Hypothalamus (tissue), 51 donors: ENCODE results near the gene TAS1R3.

Experiments
- DNase-seq, 51 donors: peaks; one replicate each; lab custom pipeline; 2025; lab: John Stamatoyannopoulos, UW

TAS1R3 gene

GRCh38 chr1:1349256-1350012 lies 18.4 kb downstream of the TAS1R3 start, which contains the start of gene DVL1:
Gene DVL1, minus strand, starts transcription at chr1:1349418. Its CDS starts 353 bp downstream, at chr1:1349065.
- peak in 36 of 51 donors; percentile 17 to 82 (median 55) for DNase-seq

GRCh38 chr1:1351511-1352427 lies 20.7 kb downstream of the TAS1R3 start:
- no peak for DNase-seq

- DNase-seq: no peak
Observed at GRCh38 chr1:1352786-1353388, 21.8 kb downstream of the TAS1R3 start.

- no peak for DNase-seq
Observed at GRCh38 chr1:1353389-1354151, 22.5 kb downstream of the TAS1R3 start.

DNA sequence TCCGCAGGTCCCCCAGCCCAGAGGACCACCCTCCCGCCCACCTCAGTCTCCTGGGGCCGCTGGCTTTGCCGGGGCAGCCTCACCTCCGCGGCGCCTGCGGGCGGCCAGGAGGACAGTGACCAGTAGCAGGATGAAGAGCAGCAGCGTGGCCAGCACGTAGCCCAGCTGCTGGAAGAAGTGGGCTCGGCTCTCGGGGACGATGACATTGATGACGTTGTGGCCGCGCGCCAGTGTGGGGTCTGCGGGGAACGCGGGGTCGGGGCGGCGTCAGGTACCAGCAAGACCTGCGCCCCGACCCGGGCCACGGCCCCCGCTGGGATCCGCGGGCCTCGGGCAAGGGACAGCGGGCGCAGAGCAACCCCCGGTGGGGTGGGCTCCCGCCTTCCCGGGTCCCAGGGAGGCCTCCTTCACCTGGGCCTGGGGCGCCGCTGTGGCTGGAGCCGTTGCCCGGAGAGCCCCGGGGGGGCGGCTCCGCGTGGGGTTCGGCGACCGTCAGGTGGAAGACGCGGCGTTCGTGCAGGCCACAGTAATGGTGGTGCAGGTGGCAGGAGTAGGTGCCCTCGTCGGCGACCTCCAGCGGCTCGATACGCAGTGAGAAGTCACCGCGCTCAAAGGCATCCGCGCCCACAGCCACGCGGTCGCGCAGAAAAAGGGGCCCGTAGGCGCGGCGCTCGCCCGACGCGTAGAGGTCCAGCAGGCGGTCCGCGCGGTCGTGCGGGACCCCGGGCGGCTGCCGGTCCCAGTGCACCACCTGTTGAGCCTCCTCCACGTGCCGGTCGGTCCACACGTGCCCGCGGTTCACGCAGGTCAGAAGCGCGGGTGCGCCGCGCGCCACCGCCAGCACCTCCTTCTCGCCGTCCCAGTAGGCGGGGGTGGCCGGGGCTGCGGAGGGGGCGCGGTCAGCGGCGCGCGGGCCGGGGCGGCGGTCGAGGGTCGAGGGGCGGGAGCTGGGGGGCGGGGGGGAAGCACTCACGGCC lies 23.5 kb downstream of the TAS1R3 start:
- DNase-seq: no peak

GRCh38 chr1:1355416-1355815 lies 24.3 kb downstream of the TAS1R3 start:
- peak in 11 of 51 donors; percentile 8 to 62 (median 24) for DNase-seq

GRCh38 chr1:1356166-1356795 lies 25.2 kb downstream of the TAS1R3 start:
- no peak for DNase-seq

GRCh38 chr1:1356796-1357401 lies 25.8 kb downstream of the TAS1R3 start:
- DNase-seq: no peak

- no peak for DNase-seq
Observed at GRCh38 chr1:1357871-1358432, 26.9 kb downstream of the TAS1R3 start.

- DNase-seq: peak in 16 of 51 donors; percentile 14 to 71 (median 36)
Observed at GRCh38 chr1:1358433-1359271, 27.6 kb downstream of the TAS1R3 start, which contains the start of gene MXRA8. Gene MXRA8, minus strand, starts transcription at chr1:1358555. Its CDS starts 51 bp downstream, at chr1:1358504.

- no peak for DNase-seq
Observed at GRCh38 chr1:1359308-1359663, 28.2 kb downstream of the TAS1R3 start.

DNA sequence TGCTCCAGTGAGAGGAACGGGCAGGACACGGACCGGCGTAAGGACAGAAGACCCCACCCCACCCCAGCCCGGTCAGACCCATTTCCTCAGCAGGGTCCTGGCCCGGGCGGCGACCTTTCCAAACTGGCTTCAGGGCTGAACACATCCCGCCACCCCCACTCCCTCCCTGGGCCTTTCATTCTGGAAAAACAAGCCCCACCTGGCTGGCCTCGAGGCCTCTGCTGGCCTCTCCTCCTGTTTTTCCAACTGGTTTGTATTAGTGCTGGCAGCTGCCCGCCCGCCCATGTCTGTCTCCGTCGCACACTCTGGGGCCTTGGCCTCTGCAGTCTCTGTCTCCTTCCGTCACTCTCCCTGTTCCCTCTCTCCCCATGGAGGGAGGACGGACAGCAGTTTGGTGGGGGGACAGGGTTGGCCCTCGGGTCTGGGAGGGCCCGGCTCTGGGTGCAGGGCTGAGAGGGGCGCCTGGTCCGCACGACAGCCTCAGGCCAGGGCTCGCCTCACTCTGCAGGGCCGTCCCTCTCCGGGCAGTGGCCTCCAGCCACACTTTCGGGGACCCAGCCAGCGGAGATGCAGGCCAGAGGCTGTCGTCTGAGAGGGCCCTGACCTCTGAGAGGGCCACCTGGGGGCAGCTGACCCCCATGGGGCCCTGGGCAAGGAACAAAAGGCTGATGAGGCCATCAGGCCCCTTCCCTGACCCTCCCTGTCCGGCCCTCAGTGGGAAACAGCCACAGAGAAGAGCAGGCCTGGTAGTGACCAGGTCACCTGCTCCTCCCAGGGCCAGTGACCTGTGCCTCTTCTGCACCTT lies 28.8 kb downstream of the TAS1R3 start:
- DNase-seq: no peak

DNA sequence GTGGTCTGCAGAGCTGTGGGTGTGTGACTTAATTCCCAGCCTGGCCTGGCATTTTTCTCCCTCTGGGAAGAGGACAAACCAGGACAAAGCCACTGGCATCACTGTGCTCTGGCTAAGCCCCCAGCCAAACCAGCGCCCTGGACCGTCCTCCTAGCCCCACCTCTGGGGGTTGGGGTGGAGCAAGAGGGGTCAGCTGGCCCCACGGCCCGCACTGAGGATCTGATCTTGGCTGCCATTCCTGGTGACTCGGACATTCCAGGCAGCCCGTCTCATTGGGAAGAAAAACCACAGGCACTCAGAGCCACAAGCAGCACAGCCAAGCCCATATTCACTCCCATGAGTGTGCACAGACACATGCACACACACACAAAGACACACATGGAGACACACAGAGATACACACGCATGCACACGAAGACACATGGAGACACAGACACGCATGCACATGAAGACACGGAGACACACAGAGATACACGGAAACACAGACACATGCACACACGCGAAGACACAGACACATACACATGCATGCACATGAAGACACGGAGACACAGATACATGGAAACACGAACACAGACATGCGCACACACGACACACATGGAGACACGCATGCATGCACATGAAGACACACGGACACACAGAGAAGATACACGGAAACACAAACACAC lies 29.6 kb downstream of the TAS1R3 start:
- DNase-seq: peak in 6 of 51 donors; percentile 20 to 53 (median 34)

DNA sequence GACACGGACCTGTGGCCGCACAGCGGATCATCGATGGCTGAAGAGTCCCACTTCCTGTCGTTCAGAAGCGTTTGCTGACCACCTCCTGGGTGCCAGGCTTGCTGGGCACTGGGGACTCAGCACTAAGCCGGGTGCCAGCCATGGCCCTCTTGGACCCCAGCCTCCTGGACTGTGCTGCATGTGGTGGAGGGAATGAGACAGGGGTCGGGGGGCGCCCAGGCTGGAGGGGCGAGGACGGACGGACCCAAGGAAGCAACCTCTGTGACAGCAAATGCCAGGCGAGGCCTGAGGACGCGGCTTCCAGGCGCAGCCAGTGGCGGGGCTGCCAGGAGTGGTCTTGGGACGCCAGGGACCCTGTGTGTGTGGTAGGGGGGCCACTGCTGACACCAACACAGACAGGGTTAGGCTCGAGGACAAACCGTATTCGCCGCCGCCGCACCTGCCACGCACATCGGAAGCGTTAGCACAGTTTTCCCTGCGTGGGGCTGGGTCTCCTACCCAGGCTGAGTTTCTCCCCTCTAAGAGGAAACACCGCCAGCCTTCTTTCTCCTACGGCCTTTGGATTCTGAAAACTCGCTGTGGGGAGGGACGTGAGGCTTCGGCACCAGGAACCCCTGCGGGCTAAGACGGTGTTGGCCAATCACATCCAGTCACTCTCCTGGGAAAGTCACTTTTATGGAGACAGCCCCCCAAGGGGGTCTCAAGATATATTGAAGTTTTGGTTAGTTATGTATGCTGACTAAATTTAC lies 30.3 kb downstream of the TAS1R3 start:
- no peak for DNase-seq

- DNase-seq: no peak
Observed at GRCh38 chr1:1361982-1362423, 30.9 kb downstream of the TAS1R3 start.
